GM18907 (cell line): ENCODE results near the gene DISC1.
A peak's percentile ranks its signal among the peaks of the same experiment; 100 is the strongest.
"Not testable (repeated sequence)": the region's sequence is repeated elsewhere in the genome, so short reads cannot be mapped to it uniquely, and the experiment has no call there.

ENCODE experiments used
- ATAC-seq: cut with Tn5 transposase; IDR thresholded peaks from one replicate; pipeline ENCODE4 v1.9.1; 2021; ENCODE audit warnings: mild to moderate bottlenecking, moderate library complexity; ENCODE audit not compliant: unreplicated experiment

Gene DISC1

DNA sequence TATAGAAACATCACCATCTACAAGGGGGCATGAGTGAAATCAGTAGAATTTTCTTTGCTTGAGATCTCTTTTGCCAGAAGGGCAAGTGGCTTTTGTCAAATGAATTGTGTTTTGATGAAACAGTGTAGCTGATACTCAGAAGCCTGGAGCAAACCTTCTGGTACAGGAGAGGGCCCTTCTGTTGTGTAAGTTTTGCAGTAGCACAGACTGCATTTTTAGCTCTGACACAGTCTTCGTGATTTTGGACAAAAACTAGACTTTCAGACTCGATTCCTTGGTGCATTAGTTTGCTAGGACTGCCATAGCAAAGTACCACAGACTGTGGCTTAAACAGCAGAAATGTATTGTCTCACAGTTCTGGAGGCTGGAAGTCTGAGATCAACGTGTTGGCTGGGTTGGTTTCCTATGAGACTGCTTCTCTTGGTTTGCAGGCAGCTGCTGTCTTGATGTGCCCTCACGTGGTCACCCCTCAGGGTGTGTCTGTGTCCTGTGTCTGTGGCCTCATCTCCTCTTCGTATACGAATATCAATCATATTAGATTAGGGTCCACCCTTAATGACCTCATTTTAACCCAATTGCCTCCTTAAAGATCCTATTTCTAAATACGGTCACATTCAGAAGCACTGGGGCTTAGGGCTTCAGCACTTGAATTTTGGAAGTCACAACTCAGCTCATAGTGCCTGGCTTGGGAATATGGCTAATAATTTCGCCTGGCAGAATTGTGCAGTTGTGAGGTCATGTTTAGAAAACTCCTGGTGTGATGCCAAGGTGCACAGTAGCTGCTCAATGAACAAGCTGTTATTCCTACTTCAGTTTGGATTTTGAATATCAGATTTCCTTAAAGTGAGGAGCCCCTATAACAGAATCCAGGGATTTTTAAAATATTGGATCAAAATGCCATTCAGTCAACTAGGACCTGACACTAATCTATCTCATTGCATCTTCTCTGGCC is 21.2 kb upstream of the DISC1 start:
- no peak for ATAC-seq

DNA sequence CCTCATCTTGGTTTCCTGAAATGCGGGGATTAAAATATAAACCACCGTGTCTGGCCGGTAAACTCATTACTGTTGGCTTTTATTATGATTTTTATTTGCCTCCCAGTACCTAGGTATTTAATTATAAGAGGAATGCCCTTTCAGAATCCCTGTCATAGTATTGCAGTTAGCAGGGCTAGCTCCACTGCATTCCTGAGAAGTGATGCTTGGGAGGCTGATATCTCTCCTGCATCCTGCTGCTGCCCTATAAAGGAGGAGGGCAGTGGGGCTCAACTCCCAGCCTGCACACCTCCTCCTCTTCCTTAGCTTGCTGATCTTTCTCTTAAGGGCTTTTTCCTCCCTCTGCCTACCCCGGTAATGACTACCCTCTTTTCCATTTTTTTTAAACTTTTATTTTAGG is 19.9 kb upstream of the DISC1 start:
- no peak for ATAC-seq

DNA sequence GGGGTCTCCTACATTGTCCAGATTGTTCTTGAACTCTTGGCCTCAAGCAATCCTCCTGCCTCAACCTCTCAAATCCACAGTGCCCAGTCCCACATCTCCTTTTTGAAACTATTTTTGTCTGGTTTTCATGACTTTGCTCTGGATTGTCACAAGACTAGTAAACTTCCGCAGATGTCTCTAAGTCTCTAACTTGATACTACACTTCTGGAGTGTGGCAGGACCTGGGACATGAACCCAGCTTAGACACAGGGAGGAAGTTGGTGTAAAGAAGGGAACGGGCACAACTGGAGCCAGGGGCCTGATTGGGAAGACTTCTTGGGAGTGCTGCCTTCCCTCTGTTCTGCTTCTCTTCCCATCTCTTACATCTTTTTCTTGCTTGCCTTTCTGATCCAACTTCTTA is 16.2 kb upstream of the DISC1 start:
- ATAC-seq = no peak

DNA sequence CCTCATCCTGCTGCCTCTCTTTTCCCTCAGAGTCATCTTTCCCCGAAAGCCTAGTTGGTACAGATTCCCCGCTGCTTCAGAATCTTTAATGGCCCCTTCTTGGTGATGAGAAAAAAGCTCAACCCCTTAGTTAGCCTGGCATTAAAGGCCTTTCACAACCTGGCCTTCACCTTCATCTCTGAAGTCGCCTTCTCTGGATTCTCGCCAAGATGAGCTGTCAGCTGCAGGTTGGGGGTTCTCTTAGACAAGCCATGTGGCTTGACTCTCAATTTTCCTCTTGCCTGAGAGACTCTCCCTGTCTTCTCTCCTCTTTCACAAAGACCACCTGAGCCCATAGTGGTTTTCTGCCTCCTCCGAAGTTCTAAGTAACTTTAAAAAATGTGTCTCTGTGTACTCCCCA is 15.5 kb upstream of the DISC1 start:
- ATAC-seq = no peak

DNA sequence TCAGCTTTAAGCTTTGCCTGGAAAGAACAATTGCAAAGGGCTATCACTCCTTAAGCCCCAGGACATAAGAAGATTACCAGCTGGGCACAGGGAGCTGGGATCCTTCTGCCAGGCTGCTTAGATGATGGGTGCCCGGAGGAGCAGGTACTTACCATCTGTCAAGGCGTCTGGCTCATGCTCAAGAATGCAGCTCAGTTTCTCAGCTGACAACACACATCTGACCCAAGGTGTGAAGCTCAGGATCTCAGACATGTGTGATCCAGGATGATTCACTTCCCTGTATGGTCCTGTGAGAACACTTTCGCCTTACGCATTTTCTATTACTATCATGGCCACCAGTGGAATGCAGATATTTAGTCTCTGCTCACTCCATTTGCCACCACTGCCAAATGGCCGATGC is 14.7 kb upstream of the DISC1 start:
- ATAC-seq = no peak

DNA sequence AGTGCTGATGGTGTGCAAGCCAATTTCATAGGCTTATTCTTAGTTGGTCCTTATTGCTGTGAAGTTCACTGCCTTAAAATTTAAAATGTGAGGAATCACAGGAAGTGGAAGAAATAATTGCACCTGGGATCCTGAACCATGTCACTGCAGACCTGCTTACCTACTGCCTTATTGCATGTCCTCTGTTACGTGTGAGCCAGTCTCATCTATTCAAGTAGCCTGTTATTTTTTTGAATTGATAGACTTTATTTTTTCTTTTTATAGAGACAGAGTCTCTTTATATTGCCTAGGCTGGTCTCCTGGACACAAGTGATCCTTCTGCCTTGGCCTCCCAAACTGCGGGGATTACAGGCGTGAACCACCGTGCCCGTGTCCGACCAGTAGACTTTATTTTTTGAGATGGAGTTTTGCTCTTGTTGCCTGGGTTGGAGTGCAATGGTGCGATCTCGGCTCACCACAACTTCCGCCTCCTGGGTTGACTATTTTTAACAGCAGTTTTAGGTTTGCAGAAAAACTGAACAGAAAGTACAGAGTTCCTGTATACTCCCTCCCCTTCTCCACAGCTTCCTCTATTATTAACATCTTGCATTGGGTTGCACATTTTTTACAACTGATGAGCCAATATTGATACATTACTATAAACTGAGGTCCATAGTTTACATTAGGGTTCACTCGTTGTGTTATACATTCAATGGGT is 14.0 kb upstream of the DISC1 start:
- ATAC-seq = peak; percentile 99

DNA sequence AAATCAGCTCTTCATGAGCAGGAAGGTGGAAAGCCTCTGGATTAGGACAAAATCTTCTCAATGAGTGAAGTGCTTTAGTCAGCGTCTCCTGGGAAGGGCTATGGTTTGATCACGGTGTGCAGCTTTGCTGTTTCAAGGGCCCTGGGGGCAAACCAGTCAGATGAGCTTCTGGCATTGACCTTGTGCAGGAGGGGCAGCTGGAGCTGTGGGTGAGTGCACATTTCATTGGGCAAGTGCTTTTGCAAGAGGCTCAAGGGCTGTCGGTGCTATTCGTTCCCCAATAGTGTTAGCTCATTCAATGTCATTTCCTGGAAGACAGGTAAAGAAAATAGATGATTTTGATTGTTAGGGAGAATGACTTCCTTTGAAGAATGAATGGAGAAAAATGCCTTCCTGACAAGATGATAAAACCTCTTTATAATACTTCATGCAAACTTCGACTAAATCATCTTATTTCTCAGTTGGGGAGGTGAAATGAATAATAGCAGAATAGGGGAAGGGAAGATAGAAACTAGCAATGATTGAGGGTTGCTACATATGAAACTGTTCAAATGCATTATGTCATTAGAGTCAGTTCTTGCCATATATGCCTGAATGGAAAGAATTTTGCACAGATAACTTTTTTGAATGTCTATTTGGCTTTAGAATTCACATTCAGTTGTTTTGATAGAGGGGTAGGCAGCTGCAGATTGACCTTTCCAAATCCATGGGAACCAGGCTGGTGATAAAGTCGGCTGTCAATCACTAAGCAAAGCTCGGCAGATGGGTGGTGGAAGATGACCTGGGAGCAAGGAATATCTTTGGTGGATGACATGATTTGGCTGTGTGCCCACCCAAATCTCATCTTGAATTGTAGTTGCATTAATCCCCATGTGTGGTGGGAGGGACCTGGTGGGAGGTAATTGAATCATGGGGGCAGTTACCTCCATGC is 12.9 kb upstream of the DISC1 start:
- no peak for ATAC-seq

DNA sequence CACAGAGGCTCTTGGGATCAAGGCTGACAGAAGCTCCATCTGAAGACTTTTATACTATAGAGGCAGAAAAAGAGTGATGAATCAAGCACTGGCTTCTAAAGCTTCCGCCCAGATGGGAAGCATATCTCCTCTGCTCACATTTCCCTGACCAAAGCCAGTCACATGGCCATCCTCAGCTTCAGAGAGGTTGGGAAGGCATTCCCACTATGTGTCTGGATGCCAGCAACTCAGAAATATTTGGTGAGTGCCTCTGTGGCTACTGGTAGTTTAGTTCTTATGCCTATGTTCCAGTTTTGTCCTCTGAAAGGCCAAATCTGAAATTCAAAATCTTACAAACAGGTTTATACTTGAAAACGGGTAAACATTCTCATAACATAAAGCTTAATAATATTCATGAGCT is 9.9 kb upstream of the DISC1 start:
- no peak for ATAC-seq

DNA sequence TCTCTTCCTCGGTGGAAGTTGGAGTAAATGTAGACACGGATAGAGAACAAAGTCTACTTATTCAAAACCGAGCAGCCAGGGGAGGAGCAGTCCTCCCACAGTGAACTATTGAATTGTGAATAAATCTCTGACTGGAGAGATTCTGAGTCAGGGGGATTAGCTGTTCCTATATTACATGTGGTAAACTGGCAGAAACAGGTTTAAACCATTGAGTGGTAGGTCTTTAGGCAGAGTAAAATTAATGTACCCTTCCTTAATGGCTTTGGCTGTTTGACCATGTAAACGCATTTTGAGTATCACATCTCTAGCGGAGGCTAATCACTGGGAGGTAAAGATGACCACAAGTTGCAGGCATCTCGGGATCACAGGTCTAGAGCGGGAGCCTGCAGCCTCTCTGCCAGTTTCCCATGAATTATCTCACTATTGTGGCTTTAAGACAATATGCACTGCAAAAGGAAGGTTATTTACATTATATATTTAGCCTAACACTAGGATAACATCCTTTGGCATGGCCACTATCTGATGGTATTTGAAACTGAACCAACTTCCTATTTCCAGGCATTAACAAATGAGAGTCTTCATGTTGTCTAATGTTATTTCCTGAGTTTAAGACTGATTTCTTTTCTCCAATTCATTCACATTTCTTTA is 7.9 kb upstream of the DISC1 start:
- no peak for ATAC-seq

DNA sequence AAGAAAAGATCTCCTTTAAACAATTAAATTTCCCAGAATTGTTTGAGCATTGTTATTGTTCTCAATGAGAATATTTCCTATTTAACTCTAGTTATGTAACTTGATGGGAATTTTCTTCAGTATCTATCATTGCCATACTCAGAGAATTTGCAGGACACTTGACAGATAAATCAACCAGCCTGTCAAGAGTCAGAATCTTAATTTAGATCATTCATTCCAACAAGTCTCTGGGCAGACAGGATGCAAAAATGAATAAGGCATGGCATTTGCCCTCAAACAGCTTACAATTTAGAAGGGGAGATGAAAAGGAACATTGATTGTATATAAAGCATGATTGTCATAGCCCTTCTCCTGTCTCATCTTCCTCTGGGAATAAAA is 7.3 kb upstream of the DISC1 start:
- ATAC-seq = no peak

DNA sequence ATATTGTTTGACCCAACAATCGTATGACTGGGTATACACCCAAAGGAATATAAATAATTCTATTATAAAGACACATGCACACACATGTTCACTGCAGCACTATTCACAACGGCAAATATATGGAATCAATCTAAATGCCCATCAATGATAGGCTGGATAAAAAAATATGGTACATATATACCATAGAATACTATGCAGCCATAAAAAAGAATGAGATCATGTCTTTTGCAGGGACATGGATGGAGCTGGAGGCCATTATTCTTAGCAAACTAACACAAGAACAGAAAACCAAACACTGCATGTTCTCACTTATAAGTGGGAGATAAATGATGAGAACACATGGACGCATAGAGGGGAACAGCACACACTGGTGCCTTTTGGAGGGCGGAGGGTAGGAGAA is 1.5 kb upstream of the DISC1 start:
- ATAC-seq = not testable (repeated sequence)

DNA sequence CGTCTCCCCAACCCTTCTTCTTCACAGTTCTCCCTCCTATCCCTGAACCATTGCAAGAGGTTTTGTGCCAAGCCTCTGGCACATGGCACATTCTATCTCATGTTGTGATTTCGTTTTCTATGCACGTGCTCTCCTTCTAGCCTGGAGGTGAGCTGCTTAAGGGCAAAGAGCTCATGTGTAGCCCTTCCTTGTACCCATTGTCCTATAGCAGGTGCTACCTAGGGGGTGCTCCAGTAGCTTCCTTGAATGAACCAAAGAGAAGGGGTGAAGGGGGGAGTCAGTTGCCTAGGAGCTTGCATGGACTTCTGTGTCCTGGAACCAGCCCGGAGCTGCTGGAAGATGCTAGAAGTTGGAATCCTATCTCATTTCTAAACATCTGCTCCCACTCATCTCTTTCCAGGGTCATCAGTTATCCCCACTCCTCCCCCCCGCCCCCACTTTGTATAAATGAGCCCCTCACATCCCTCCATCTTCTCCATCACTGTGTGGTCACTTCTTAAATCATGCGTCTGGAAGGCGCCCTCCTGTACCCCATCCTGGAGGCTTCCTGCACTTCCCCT is 535 bp upstream of the DISC1 start:
- ATAC-seq = no peak

DNA sequence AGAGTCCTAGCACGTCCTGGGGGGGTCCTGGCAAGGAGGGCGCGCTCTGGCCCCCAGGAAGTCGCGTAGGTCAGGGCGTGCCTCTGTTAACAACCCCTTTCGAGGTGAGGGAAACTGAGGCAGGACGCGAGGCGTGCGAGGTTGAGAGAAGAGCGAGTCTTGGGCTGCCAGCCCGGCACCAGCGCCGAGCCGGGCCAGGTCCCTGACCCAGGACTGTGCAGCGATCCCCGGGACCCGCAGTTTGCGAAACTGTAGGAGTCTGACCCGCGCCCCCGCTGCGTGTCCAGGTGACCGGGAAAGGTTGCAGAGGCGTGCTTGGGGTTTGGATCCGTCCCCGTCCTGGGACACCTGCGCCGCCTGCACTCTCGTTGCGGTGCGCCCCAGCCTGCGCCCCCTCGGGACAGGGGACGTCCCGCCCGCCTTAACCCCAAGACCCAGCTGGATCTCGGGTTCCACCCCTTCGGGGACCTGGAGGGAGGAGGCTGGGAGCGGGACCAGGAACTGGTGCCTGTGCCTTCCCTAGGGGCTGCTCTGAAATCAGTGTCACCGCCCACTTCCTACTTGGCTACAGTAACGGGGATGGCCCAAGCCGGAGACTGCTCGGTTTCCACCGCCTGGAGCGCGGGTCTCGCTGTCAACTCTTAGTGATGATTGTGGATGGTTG is 493 bp downstream of the DISC1 start:
- ATAC-seq = peak; percentile 62

DNA sequence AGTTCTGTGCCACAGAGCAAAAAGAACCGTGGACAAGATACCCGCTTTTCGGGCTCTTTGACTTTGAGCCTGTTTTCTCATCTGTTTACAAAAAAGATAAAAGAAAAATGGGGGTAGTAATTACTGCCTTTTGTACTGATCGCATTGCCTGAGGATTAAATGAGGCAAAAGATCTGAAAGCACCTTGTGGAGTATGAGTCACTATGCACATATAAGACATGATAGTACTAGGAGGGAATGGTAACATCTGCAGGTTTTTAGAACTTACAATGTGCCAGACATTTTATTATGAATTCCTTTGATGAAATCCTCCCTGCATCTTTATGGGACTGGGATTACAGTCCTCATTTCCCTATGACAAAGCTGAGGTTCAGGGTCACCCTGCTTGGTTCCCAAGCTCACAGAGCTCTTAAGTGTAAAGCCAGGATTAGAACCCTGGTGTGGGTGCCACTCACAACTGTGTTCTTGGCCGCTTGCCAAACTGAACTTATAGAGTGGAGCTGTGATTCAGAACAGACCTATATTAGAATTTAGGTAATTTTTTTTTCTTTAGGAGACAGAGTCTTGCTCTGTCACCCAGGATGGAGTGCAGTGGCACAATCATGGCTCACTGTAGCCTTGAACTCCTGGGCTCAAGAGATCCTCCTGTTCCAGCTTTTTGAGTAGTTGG is 1.8 kb downstream of the DISC1 start:
- ATAC-seq = no peak

DNA sequence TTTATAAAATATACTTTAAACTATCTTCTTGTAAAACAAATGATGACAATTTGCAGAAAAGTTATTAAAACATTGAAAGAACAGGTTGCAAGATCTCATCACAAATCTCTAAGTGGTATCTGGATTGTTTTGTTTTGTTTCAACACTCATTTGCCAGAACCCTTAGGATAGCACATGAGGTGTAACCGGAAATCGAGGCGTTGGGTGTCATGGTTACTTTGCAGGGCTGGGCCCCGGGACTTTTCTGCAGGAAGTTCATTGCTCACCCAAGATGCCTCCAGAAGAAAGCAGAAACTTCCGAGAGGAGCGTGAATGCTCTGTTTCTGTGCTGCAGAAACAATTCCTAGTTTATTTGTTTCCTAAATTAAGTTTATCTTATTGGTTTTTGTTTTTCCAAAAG is 2.5 kb downstream of the DISC1 start:
- ATAC-seq = no peak

DNA sequence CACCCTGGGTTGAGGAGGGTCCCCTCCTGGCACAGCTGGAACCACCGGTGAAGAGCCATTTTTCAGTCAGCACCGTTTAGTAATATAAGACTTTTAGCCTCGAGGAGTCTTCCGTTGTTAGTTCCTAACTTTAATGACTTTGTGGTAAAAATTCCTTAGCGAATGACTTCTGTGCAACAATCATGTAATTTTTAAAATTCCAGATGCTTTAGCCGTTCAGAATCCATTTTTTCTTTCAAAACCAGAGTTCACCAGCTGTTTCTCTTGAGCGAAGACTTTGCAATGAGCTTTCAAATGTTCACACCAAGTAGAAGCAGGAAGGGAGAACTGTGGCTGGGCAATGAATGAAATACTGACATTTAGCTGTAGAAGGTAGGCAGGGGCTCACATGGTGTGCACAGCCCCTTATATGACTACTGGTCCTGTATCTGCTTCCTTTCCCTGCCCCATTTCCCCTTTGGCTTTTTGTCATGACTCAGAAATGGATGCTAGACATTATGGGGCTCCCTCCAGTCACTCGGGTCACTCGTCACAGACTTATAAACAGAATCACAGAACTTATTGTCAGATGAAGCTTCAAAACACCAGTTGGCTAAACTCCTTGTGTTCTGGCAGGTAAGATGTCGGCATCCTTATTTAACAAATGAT is 4.1 kb downstream of the DISC1 start:
- no peak for ATAC-seq

DNA sequence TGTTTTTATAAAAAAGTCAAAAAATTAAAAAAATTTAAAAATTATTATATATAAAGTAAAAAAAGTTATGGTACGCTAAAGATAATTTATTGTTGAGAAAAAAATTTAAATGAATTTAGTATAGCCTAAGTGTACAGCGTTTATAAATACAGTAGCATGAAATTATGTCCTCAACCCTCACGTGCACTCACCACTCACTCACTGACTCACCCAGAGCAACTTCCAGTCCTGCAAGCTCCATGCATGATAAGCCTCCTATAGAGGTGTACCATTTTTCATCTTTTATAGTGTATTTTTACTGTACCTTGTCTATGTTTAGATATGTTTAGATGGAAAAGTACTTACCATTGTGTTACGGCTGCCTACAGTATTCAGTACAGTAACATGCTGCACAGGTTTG is 5.1 kb downstream of the DISC1 start:
- ATAC-seq = no peak

DNA sequence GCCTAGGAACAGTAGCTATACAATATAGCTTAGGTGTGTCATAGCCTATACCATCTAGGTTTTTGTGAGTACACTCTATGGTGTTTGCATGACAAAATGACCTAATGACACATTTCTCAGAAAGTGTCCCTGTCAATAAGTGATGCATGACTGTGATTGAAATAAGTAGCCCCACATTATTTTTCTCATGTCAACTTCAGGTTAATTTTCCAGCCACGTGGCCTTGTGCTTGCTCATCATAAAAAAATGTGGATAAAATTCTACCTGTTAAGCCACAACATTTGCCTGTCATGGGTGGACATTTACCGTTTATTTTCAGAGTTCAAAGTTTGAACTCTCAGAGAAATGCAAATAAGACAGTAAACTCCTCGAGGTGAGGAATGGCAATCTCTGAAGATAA is 5.5 kb downstream of the DISC1 start:
- ATAC-seq = no peak
